Caco-2 (cell line): ENCODE results near the gene DKKL1. TPM values are rescaled to one million over a fixed set of nuclear protein-coding genes. Genes with fewer than 3 reads are reported as not detected.

Source experiments
- BruUV-seq: library from RNA; stranded (reverse); fragments of 400-500 nt; replicated peaks from 2 replicates; lab custom pipeline; 2021; lab: Mats Ljungman, UMichigan
- CTCF ChIA-PET: fragments of 300-600 bp; sonication (Branson Sonifier 250); formaldehyde crosslinking; loops from one replicate; lab custom pipeline; 2022; ENCODE audit warnings: antibody characterized with exemption; lab: Charles Lee
- POLR2A ChIA-PET: fragments of 300-600 bp; sonication (Branson Sonifier 250); formaldehyde crosslinking; loops from one replicate; lab custom pipeline; 2022; ENCODE audit warnings: antibody characterized with exemption; lab: Charles Lee
- DNase-seq, 2 experiments: peaks; one replicate each; pipeline versions ENCODE4 v3.0.0 to v3.0.0-alpha.2; 2020 to 2022
- H3K27me3 ChIP-seq: replicated peaks from 2 replicates; pipeline ENCODE4 v1.6.0; 2011; ENCODE audit warnings: low read length; ENCODE audit not compliant: control insufficient read depth, insufficient read depth
- H3K36me3 ChIP-seq: 2 replicates; pipeline ENCODE4 v1.5.1; 2011; ENCODE audit warnings: low read length; ENCODE audit not compliant: control insufficient read depth, insufficient read depth
- H3K4me1 ChIP-seq: fragments of 250-450 bp; sonication (Bioruptor Pico); 2 replicates; pipeline ENCODE4 v1.5.1; 2020; ENCODE audit warnings: mild to moderate bottlenecking
- H3K4me3 ChIP-seq: 2 replicates; pipeline ENCODE4 v1.5.1; 2011; ENCODE audit warnings: low read depth, mild to moderate bottlenecking, control low read depth, low read length
- H3K9me3 ChIP-seq: fragments of 250-450 bp; sonication (Bioruptor Pico); 2 replicates; pipeline ENCODE4 v1.5.1; 2020; ENCODE audit warnings: mild to moderate bottlenecking, moderate library complexity
- H3K27ac Mint-ChIP-seq: one replicate; pipeline ENCODE4 v1.8.0; 2022; ENCODE audit warnings: mixed read lengths; ENCODE audit not compliant: unreplicated experiment
- H3K27me3 Mint-ChIP-seq: one replicate; pipeline ENCODE4 v1.8.0; 2022; ENCODE audit warnings: mixed read lengths; ENCODE audit not compliant: insufficient read depth, unreplicated experiment
- H3K36me3 Mint-ChIP-seq: one replicate; pipeline ENCODE4 v1.8.0; 2022; ENCODE audit warnings: mild to moderate bottlenecking, mixed read lengths; ENCODE audit not compliant: insufficient read depth, unreplicated experiment
- H3K4me1 Mint-ChIP-seq: one replicate; pipeline ENCODE4 v1.8.0; 2022; ENCODE audit warnings: low read depth, mixed read lengths; ENCODE audit not compliant: unreplicated experiment
- H3K4me3 Mint-ChIP-seq: one replicate; pipeline ENCODE4 v1.8.0; 2022; ENCODE audit warnings: mild to moderate bottlenecking, moderate library complexity, mixed read lengths; ENCODE audit not compliant: unreplicated experiment
- H3K9me3 Mint-ChIP-seq: one replicate; pipeline ENCODE4 v1.8.0; 2022; ENCODE audit warnings: mixed read lengths; ENCODE audit not compliant: unreplicated experiment
- intact Hi-C: fragments of 100-400 bp; cut with micrococcal nuclease; formaldehyde crosslinking; loops from one replicate; pipeline ENCODE4 v1.10.0; 2022; ENCODE audit not compliant: unreplicated experiment
- total RNA-seq: library from RNA; stranded (reverse); gene quantifications from 2 replicates; pipeline ENCODE4 v1.2.3, GENCODE V29; 2022
- TF ChIP-seq, protein P1 (sequence below), 2 experiments: fragments of 200-600 bp in 1 of 2; IDR thresholded peaks; 1 replicate in 1 of 2; 2 replicates in 1 of 2; pipeline versions ENCODE4 v1.5.1 to v1.8.0; 2011 to 2022; ENCODE audit warnings: antibody characterized with exemption in 1 of 2, control low read depth in 1 of 2, inconsistent platforms in 1 of 2, low read depth in 1 of 2, low read length in 1 of 2, mild to moderate bottlenecking in 1 of 2, moderate library complexity in 1 of 2; ENCODE audit not compliant: insufficient read depth in 1 of 2, severe bottlenecking in 1 of 2, unreplicated experiment in 1 of 2

DKKL1 gene
- total RNA-seq, 1 experiment from 2014 or later: not detected

DNA sequence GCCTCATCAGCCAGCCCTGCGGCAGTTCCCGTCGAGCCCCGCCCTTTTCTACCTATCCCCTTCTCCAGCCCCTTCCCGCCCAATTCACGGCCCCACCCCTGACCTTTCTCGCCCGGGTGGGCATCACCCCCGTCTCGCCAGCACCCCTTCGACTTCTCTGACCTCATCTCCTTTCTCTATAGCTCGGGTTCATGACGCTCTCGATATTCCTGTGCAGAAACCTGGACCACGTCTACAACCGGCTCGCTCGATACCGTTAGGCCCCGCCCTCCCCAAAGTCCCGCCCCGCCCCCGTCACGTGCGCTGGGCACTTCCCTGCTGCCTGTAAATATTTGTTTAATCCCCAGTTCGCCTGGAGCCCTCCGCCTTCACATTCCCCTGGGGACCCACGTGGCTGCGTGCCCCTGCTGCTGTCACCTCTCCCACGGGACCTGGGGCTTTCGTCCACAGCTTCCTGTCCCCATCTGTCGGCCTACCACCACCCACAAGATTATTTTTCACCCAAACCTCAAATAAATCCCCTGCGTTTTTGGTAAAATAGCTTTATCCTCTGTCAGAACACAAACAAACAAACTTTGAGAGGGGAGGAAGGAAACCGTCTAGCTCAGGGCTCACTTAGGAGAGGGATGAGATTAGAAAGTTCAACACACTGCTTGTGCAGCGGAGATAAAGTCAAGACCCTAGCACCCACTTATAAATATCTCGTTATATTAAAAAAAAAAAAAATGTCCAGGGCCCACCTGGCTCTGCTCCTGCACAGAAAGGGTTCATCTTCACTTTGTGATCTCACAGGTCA lies 23.4 kb upstream of the DKKL1 start:
- ChIA-PET POLR2A (interaction anchor here (0.7 kb wide), 1 partner anchor 708 kb away, joined by 6 read pairs; no protein-coding TSS in a partner anchor), CTCF (interaction anchor here (0.6 to 1.7 kb wide), 4 partner anchors 12 to 243 kb away, joined by 3 to 8 read pairs (median 4); no protein-coding TSS in a partner anchor)
- Mint-ChIP-seq H3K4me1 (peaks cover 16% of the 10 kb centered on the region), H3K27ac (peak overlapping the region; percentile 56), H3K27me3 (no peaks in the 10 kb centered on the region), H3K36me3 (peaks cover 9% of the 10 kb centered on the region), H3K4me3 (peak overlapping the region; percentile 77), H3K9me3 (no peaks in the 10 kb centered on the region)
- peak overlapping the region; percentile 34 for H3K4me3 ChIP-seq
- no peaks in the 10 kb centered on the region for H3K9me3 ChIP-seq
- no TSS peak for BruUV-seq
- peaks cover 10% of the 10 kb centered on the region for H3K4me1 ChIP-seq
- DNase-seq: peak; percentile 81 to 88
- intact Hi-C loops: no loop called here
- H3K36me3 ChIP-seq: no peaks in the 10 kb centered on the region
- H3K27me3 ChIP-seq: no peaks in the 10 kb centered on the region
- TF ChIP-seq, protein P1, sequence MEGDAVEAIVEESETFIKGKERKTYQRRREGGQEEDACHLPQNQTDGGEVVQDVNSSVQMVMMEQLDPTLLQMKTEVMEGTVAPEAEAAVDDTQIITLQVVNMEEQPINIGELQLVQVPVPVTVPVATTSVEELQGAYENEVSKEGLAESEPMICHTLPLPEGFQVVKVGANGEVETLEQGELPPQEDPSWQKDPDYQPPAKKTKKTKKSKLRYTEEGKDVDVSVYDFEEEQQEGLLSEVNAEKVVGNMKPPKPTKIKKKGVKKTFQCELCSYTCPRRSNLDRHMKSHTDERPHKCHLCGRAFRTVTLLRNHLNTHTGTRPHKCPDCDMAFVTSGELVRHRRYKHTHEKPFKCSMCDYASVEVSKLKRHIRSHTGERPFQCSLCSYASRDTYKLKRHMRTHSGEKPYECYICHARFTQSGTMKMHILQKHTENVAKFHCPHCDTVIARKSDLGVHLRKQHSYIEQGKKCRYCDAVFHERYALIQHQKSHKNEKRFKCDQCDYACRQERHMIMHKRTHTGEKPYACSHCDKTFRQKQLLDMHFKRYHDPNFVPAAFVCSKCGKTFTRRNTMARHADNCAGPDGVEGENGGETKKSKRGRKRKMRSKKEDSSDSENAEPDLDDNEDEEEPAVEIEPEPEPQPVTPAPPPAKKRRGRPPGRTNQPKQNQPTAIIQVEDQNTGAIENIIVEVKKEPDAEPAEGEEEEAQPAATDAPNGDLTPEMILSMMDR (IDR thresholded peaks at IDR 0.05; ENCODE audit: insufficient read depth in 1 of 2, low read depth in 1 of 2, low read length in 1 of 2, severe bottlenecking in 1 of 2, unreplicated experiment in 1 of 2): no peak

DNA sequence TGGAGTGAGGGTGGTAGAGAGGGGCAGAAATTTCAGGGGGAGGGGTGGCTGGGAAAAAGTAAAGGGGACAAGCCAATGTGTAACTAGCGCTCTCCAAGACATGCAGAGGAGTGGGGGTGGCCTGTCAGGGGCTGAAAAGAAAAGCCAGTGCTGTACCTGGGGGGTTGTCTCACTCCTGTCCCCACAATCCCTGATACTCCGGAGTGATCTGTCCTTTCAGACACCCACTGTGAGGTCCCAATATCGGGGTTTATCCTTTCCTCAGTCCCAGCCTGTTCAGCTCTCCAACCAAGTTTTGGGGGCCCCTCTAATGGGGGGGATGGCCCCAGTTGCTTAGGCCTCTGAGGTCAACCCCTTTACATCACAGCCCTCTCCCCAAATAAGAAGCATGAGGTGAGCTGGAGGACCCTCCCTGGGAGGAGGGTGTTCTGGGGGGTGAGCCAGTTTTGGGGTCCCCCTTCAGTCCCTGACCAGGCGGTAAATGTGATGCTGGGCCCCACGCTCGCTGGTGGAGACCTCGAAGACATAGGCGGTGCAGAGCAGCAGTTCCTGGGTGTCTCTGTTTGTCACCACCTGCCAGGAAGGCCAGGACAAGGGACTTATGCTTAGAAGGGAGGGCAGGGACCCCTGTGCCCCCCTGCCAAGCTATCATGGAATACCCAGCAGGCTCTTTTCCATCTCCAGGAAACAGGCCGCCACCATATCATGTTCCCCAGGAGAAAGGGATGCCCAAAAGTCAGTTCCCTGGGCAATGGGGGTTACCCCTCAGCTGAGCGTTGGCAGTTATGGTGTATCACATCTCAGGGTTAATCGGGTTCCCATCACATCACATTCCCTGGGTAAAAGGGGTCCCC lies 22.6 kb upstream of the DKKL1 start:
- Histone ChIP-seq H3K4me1 (peaks cover 10% of the 10 kb centered on the region), H3K4me3 (no peak overlapping the region), H3K36me3 (no peaks in the 10 kb centered on the region), H3K9me3 (no peaks in the 10 kb centered on the region), H3K27me3 (no peaks in the 10 kb centered on the region)
- POLR2A ChIA-PET: interaction anchor here (0.7 kb wide), 1 partner anchor 709 kb away, joined by 6 read pairs; no protein-coding TSS in a partner anchor
- H3K4me3 Mint-ChIP-seq: peak overlapping the region; percentile 77
- no peaks in the 10 kb centered on the region for H3K9me3 Mint-ChIP-seq
- H3K36me3 Mint-ChIP-seq: peaks cover 9% of the 10 kb centered on the region
- H3K4me1 Mint-ChIP-seq: peaks cover 16% of the 10 kb centered on the region
- BruUV-seq: no TSS peak
- CTCF ChIA-PET: no interaction called here
- TF ChIP-seq, protein P1 (IDR thresholded peaks at IDR 0.05; ENCODE audit: insufficient read depth in 1 of 2, low read depth in 1 of 2, low read length in 1 of 2, severe bottlenecking in 1 of 2, unreplicated experiment in 1 of 2): no peak
- no peak overlapping the region for H3K27ac Mint-ChIP-seq
- intact Hi-C loops: no loop called here
- peak in 1 of 2 experiments; percentile 29 for DNase-seq
- H3K27me3 Mint-ChIP-seq: no peaks in the 10 kb centered on the region

DNA sequence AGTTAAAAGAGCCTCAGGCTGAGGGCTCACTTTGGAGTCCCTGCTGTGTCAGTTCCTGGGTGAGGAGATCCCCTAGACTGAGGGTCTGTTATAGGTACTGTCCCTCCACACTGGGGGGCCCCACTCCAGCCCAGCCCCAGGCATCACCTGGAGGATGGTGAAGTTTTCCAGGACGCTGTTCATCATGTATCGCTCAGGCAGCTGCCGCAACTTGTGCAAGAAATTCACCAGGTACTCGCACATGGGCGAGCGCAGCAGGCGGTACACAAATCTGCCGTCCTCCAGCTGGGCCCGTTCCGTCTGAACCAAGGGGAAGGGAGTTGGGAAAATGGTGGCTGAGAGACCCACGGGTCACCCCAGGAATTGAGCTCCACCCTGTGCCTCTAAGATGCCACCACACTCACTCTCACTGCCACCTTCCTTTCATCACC lies 21.4 kb upstream of the DKKL1 start:
- no TSS peak for BruUV-seq
- POLR2A ChIA-PET: interaction anchor here (0.6 kb wide), 1 partner anchor 171 kb away, joined by 3 read pairs; no protein-coding TSS in a partner anchor
- no peaks in the 10 kb centered on the region for H3K27me3 Mint-ChIP-seq
- CTCF ChIA-PET: no interaction called here
- H3K4me1 Mint-ChIP-seq: peaks cover 16% of the 10 kb centered on the region
- TF ChIP-seq, protein P1 (IDR thresholded peaks at IDR 0.05; ENCODE audit: insufficient read depth in 1 of 2, low read depth in 1 of 2, low read length in 1 of 2, severe bottlenecking in 1 of 2, unreplicated experiment in 1 of 2): no peak
- peaks cover 10% of the 10 kb centered on the region for H3K36me3 Mint-ChIP-seq
- Histone ChIP-seq H3K4me1 (peaks cover 10% of the 10 kb centered on the region), H3K36me3 (no peaks in the 10 kb centered on the region), H3K4me3 (no peak overlapping the region), H3K9me3 (no peaks in the 10 kb centered on the region), H3K27me3 (no peaks in the 10 kb centered on the region)
- intact Hi-C loops: no loop called here
- DNase-seq: peak in 1 of 2 experiments; percentile 19
- H3K9me3 Mint-ChIP-seq: no peaks in the 10 kb centered on the region
- H3K27ac Mint-ChIP-seq: peak overlapping the region; percentile 5
- no peak overlapping the region for H3K4me3 Mint-ChIP-seq
